Spleen (tissue), 7 donors: ENCODE measurements around the gene CALCR.

Experiments used
- CTCF ChIP-seq, 11 experiments: fragments of 200-600 bp in 7 of 11; fragments of 450-650 bp in 4 of 11; sonication (generic) in 4 of 11; IDR thresholded peaks in 8 of 11; conservative IDR thresholded peaks in 3 of 11; 1 replicate in 7 of 11; 2 replicates in 4 of 11; pipeline versions ENCODE4 v1.4.0 to v1.8.0; 2016 to 2021; ENCODE audit warnings: antibody characterized with exemption in 11 of 11, inconsistent platforms in 4 of 11, mild to moderate bottlenecking in 1 of 11
- POLR2A ChIP-seq, 3 donors: fragments of 450-650 bp; IDR thresholded peaks; one replicate each; pipeline ENCODE4 v1.5.1; 2017; ENCODE audit warnings: antibody characterized with exemption in 3 of 3, mild to moderate bottlenecking in 1 of 3
- donor health status: DM: no; HTN: no; CAD: no; lungs with moderate emphysema.
- donor health status: DM: no; HTN: no; CAD: no.
- donor health status: DM: no; HTN: no; CAD: no.

- no peak for TF ChIP-seq CTCF (IDR thresholded peaks at IDR 0.05 in 8 of 11, conservative IDR thresholded peaks at IDR 0.05 in 3 of 11)
- no peak for TF ChIP-seq POLR2A (IDR thresholded peaks at IDR 0.05)
Observed at GRCh38 chr7:93620057-93620456, 45.5 kb upstream of the CALCR start.
